GM19463 (cell line): ENCODE measurements around the gene LHX3.

Experiments used
- ATAC-seq: cut with Tn5 transposase; IDR thresholded peaks from one replicate; pipeline ENCODE4 v1.9.1; 2021; ENCODE audit warnings: mild to moderate bottlenecking, moderate library complexity; ENCODE audit not compliant: unreplicated experiment

The LHX3 gene

GRCh38 chr9:136179761-136180160, 25.2 kb downstream of the LHX3 start:
- ATAC-seq, result no peak

DNA sequence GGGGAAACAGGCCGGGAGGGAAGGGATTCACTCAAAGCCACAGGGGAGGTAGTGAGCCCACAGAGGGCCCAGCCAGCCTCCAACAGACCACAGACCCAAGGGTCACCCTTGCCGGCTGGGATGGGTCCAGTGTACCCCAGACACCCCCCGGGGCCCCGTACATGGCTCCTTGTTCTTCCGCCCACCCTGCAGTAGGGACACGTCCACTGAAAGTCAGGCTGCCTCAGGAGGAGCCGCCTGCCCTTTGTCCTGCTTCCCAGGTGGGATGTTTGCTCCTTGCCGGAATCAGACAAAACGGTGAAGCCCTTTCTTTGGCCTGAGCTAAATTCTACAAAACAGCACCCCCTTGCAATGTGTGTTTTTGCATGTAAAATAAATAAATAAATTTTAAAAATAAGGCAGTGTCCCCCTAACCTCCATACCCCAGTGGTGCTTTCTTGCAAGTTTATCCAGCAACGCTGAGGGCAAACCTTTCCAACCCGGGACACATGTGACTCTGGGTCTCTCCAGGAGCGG, 25.8 kb downstream of the LHX3 start:
- ATAC-seq, result no peak

DNA sequence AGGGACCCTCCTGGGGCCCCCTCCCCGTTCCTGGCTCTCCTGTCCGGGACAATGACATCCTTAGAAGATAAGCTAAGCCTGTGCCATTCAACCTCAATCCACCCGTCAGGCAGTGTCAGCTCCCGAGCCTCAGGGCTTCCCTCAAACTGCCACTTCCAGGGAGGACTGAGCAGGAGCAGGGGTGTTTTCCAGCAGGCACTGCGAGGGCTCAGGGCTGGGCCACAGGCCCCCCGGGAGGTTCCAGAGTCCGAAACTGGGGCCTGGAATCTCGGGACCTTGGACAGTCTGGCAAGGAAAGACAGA, 26.2 kb downstream of the LHX3 start:
- no peak for ATAC-seq

DNA sequence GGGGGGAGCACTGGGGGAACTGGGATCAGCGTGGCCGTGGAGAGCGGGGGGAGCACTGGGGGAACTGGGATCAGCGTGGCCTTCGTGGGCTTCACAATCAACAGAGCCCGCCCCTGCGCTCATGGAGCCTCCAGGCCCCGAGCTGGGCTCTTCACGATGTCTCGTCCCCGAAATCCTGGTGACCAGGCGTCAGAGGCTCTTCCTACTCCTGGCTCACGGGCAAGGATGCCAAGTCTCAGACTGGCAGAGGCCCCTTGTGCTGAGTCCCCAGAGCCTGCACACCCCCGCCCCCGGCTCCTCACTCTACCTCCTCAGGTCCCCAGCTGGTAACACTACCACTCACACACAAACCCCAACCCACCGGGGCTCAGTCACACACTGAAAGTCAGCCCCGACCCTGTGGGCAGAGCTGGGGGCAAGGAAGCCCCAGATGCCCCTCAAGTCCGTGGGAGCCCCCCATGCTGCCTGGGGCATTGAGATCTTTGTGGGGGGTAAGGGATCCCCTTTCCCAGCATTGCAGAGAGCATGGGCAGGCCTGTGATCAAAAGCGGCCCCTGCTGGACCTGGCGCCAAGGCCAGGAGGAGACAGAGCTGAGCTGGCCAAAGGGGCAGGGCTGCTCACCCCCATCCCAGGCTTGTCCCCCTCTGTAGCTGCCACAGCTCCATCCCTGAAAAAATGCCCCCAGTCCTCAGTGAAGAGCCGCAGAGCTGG, 26.7 kb downstream of the LHX3 start:
- no peak for ATAC-seq

GRCh38 chr9:136177224-136177623, 27.7 kb downstream of the LHX3 start:
- ATAC-seq, result no peak

DNA sequence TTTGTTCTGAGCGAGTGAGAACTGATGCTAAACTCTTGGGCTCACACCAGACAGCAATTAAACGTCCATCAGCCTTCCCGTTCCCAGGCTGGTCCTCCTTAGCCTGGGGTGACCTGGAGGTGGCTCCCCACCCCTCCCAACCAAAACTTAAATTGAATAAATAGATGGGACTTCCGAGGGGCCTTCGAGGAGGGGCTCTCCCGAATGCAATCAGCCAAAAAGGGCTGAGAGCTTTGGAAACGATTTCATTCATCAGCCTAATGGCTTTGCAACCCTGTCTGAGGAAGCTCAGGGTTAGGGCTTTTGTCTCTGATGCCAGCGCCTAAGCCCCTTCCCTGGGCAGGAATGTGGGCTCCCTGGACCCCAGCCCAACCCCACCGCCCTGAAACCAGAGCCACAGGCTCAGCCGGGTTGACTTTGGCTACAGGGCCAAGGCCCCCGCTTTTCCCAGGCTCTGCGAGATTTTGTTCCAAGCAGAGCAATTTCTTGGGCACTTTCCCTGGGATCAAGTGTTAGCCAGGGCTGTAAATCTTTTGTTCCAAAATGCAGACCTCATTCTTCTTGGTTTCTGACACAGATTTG, 29.2 kb downstream of the LHX3 start:
- ATAC-seq, result no peak

DNA sequence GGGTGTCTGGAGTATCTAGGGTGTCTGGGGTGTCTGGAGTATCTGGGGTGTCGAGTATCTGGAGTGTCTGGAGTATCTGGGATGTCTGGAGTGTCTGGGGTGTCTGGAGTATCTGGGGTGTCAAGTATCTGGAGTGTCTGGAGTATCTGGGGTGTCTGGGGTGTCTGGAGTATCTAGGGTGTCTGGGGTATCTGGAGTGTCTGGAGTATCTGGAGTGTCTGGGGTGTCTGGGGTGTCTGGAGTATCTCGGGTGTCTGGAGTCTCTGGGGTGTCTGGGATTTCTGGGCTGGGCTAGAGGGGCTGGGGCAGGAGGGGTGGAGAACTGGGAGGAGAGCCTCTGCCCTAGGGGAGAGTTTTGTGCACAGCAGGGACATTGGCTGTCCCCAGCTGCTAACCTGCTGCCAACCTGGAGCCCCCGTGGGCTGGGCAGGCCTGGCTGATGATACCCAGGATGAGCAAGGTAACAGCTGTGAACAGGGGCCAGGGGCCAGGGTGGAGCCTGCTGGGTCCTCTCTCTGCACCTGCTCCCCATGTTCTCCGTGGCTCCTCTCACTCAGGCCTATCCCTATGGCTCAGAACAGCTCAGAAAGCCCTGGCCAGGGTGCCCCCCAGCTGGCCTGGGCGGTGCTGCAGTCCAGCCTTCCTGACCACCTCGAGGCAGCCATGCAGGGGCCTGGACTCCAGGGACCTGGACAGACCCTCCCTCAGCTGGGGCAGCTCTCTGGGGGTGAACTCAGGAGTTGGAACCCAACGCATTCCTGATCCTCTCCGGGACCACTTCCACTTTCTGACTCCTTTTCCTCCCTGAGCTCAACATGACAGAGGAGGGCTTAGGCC, 29.9 kb downstream of the LHX3 start:
- no peak for ATAC-seq

GRCh38 chr9:136173648-136174290, 31.2 kb downstream of the LHX3 start:
- no peak for ATAC-seq

DNA sequence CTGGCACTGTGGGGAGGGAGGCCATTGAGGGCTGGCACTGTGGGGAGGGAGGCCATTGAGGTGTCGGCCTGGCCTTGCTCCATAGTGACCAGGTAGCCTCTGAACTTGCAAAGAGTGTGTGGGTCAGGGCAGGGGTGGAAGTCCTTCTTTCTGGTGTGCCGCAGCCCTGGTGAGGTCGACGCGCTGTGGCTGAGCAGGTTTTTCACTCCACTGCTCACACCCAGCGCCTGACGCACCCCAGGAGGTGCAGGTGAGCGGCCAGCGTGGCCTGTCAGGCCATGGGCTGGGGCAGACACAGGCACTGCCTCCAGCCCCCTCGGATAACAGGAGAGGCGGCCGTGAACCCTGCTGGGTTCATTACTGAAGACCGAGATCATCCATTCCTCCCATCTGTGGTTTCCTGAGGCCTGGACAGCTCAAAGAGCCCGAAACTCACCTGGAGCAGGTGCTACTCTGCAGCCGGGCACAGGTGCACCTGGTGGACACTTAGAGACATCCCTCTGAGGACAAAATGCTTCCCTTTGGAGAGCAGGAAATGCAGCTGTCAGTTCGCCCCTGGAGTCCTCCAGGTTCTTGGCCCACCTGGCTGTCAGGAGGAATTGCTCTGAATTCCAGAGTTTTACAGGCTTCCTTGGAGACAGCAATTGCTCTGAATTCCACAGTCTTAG, 32.4 kb downstream of the LHX3 start:
- ATAC-seq, result no peak

DNA sequence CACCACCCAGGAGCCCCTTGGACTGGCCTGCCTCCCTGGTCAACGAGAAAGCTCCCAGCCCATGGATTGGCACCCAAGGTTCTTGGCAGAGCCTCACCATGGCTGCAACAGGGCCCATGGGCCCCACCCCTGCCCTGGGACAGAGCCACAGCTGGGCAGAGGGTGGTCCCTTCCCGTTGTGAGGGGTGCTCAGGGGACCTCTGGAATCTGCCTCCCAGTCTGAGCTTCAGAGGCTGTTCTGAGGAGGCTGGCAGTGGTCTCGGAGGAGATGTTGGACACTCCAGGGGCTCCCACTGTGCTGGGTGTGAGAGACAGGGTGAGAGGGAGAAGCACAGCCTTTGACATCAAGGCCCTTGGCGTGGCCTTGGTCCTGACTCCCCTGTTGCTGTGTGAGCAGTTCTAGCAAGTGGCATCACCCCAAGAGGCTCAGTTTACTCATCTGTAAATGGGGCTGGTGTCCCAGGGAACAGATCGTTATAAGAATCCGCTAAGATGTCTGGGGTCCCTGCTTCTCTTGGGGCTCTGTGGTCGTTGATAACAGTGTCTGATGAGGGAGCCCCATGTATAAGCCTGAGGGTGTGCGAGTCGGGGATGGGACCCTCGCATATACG, 33.0 kb downstream of the LHX3 start:
- ATAC-seq, result no peak

DNA sequence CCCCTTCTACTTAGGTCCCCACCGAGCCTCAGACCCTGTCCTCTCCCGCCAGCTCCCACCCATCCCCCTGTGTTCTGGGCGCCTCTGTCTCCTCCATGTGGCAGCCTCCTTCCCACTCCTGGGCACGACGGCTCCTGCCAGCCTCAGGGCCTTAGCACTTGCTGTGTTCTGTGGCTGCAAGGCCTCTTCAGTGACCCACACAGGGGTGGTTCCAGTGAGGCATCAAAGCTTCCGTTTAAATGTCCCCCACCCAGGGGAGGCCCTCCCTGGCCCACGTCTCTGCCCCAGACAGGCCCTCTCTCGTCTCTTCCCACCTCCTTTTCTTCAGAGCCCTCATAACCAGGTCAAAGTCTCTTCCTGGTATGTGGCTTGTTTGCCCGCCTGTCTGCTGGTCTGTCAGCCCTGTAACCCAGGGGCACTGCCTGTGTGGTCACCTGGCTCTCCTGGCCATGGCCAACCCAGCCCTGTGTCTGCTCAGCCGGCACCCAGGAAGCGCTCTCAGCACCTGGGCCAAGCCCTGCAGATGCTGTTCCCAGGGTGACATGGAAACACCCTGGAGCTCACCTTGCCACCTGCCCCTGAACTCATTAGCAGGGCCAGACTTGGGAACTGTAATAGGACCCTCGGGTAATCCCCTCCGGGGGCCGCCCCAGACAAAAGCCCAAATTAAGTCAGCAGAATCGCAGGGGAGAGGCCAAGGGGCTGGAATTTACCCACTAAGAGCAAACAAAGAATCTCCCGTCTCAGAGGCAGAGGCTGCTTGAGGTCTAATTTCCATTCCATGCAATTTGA, 33.7 kb downstream of the LHX3 start:
- ATAC-seq, result no peak

DNA sequence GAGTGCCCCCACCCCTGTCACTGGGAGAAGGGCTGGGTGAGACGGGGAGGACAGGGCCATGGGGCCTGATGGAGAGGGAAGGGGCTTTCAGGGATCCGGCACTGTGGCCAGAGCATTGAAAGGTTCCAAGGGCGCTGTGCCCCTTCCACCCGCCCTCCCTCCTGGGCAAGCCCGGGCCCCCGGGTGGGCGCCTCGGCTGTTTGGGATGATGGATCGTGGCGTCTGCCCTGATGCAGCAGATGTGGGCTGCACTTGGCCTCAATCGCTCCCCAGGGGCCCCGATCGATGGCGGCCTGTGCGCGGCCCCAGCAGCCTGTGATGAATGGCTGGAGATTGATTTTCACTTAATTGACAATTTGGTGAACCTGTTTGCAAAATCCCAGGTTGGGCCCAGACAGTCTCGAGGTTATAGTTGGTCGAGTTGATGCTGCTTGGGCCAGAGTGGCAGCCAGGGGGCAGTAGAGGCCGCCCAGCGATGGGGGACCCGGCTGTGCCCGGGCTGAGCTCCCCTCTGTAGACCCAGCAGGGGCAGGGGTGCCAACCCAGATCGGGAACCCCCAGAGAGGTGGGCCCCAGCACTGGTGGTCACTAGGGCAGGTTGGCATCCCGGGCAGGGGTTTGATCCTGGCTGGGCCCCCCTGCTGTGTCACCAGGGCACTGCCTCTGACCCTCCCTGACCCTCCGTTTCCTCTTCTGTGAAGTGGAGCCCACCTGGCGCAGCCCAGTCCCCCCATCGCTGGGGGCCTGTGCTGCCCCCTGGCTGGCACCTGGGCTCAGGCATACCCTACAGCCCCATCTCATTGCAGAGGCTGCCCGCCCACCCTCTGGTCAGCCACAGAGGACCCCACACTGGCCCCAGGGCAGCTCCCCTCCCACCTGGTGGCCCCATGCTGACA, 34.7 kb downstream of the LHX3 start:
- ATAC-seq, result no peak

GRCh38 chr9:136169495-136169894, 35.4 kb downstream of the LHX3 start:
- ATAC-seq, result no peak

- no peak for ATAC-seq
These were observed 41.6 kb downstream of the LHX3 start for GRCh38 chr9:136163248-136163850.

GRCh38 chr9:136160995-136161610, 43.8 kb downstream of the LHX3 start:
- ATAC-seq, result no peak

DNA sequence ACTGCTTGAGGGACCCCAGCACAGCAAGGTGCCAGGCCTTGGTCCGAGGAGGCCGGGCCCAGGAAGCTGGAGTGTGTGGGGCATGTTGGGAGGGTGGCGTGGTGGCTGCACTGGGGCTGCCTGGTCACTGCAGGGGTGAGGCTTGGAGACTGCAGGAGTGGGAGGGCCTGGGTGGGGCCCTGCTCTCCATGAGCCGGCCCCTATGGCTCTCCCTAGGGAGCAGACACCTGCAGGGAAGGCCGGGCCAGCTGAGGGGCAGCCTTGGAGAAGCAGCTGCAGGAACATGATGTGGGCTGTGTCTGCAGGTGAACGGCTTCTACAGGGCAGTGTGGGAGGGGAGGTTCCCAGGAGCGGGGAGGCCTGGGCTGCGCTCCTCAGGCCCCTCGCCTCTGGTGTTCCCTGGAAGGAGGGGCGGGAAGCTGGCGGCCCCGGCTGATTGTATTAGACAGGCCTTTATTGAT, 44.5 kb downstream of the LHX3 start:
- ATAC-seq, result no peak

- no peak for ATAC-seq
These were observed 45.1 kb downstream of the LHX3 start for GRCh38 chr9:136159851-136160250.
